NCI-H510A treated with DMSO at 0.1 percent for 48 hours (cell line): ENCODE data around the gene ATP2A2.
A peak's percentile ranks its signal among the peaks of the same experiment; 100 is the strongest.
"Not testable (repeated sequence)": the region's sequence is repeated elsewhere in the genome, so short reads cannot be mapped to it uniquely, and the experiment has no call there.

ENCODE experiments used
- DNase-seq: peaks from one replicate; lab custom pipeline; 2025; lab: John Stamatoyannopoulos, UW

ATP2A2 gene

DNA sequence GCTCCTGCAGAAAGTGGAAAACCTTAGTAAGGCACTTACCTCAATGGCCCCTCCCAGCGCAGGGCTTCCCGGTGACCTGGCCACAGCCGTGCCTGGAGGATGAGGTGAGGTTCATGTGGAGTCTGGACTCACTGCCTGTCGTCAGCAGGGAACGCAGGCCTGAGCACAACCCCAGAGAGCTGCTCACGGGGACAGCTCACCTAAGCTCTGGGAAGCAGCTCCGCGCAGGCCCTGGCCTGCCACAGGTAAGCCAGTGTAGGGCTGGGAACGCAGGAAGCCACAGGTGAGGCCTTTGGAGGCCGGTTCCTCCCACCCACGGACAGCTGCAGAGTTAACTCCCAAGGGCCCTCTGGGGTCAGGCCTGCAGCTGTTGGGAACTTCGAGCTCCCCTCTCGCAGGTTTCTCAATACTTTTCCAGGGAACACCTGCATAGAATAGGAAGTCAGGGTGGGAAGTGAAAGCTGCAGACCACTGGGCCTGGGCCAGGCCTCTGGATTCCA, 89.7 kb downstream of the ATP2A2 start:
- DNase-seq = peak; percentile 24

DNA sequence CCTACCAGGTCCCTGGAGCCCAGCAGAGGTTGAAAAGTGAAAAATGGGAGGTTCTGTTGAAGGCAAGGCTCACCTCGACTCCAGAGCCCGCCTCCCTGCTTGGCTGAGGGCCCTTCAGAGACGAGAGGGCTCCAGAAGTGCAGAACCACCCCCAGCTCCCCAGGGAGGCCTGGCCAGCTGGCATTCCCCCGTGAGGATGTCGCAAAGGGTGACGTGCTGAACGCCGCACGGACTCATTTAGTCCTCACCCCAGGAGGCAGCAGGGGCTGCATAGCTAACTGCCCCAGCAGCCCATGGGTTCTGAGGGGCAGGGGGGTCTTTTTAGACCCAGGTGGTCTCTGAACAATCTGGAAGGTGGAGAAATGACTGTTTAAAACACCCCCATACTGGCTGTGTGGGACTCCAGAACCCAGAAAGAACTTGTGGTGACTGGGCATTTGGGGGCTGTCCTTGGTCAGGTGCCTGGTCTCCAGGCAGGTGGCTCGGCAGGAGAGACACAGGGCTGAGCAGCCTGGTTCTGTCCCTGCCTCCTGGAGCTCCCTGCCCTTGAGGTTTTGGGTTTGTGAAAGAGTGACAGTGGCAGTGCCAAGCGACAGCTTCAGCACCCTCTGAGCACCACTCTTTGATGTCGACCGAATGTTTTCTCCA, 90.5 kb downstream of the ATP2A2 start:
- DNase-seq = peak; percentile 54

DNA sequence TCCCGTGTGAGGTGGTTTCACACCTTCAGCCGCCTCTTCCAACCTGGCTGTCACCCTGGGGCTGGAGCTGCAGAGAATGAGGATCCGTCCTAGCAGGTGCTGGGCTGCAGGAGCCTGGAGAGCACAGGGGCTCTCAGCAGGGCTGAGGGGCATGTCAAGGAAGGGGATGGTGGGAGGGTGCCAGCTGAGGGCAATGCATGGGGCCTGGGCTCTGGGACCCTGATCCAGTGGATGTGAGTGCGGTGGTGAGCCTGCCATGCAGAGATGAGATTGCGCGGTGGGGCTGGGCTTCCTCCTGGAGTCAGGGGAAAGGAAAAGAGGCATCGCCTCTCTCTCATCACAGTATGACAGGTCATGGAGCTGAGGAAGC, 91.0 kb downstream of the ATP2A2 start:
- no peak for DNase-seq

DNA sequence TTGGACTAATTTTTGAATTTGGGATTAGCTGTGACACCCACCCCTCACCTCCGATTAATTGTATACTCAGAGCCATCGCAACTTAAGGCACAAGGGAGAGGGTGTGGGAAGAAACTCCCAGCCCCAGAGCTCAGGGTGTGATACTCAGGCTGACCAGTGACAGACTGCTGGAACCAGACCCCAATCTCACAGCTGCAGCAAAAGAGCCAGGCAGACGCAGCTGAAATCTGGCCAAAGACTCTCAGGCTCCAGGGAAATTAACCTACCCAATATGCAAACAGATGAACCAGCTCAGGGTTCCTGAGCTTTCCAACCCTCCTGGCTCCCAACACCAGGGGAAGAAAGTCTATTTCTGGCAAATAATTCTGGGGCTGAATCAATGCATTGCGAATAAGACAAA, 92.0 kb downstream of the ATP2A2 start:
- DNase-seq = no peak

DNA sequence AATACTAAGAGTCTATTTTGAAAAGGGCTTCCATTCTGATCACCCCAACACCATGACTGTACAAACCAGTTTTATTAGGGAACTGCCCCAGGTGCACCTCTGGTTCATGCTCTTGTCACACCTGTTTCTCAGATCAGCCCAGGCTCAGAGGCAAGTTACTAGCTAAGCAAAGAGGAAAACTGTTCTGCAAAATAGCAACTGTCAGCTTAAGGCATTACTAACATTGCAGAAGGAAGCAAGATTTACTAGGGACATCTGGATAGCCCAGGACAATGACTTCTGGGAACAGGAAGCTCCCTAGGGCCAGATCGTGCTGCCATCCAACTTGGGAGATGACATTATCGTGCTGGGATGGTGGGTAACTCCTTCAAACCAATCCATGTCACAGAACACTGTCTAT, 92.4 kb downstream of the ATP2A2 start:
- no peak for DNase-seq

DNA sequence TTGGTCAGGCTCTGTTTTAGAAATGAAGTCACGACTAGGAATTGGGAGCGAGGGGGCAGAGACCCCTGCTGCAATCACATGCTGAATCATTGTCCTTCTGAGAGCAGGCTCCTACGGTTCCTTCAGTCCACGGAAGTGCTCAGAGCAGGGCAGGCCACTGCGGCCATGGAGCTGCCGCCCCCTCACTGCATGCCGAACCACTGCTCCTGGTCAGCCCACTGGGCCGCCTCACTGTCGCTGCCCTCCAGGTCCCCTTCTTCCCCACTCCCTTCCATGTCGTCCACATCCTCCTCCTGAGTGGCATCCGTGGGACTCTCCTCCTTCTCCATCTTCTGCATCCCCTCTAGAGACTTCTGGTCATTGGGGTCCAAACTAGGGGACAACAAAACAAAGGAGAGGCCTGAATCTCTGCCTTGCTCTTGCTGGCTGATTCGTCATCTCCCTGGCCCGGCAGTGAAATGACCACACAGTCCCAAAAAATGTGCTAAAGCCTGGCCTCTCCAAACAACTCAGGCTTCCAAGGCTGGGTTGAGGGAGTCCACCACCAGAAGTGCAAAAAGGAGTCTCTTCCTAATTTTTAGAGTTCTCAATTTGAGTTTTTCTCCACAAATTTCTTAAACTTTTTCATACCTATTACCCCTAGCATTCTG, 93.0 kb downstream of the ATP2A2 start:
- no peak for DNase-seq

DNA sequence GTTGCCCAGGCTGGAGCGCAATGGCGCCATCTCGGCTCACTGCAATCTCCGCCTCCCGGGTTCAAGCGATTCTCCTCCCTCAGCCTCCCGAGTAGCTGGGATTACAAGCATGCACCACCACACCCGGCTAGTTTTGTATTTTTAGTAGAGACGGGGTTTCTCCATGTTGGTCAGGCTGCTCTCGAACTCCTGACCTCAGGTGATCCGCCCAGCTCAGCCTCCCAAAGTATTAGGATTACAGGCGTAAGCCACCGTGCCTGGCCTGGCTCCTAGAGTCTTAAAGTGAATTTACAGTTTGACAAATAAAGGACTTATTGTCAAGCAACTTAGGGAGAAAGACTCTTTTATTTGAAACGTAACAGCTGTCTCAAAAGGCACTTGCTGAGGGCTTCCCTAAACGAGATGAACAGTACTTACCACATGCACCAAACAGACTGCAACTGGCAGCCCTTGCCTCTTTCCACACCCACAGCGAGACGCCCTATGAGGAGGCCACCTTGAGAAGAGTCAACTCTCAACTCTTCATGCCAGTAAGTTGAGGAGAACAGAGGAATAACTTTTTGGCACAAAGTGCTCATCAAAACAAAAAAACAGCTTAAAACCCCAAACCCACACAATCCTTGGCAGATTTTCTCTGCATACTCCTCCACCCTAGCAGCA, 97.2 kb downstream of the ATP2A2 start:
- DNase-seq = not testable (repeated sequence)

DNA sequence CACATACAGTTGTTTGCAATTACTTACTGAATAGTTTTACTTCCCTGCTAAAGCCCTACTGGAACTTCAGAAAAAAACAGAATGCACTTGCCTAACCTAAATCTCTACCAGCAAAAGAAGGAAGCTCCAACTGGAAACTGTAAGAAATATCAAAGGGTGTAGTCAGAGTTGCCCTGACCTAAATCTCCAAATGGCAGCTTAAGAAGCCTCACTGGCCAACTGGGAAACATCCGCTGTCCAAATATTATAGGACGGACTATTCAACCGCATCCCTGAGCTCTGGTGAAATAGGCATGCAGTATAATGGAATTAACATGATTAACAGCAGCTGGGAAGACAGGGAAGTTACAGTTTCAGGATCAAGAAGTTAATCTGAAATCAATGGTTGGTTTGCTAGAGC, 98.2 kb downstream of the ATP2A2 start:
- no peak for DNase-seq

DNA sequence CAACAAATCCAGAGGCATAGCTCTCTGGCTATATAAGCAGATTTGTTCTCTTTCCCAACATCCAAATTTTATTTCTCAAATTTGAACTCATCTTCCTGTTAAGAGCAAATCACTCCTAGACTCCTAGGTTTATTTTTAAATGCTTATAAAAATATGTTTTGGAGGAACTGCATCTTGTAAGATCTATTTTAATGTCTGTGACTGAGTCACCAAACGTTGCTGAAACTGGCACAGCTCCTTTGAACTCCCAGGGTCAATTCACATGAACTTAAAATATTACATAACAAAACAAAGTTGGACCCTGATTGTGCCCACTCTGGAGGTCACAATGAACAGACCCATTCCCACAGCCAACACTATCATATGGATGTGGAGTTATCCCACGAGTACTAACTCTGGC, 98.6 kb downstream of the ATP2A2 start:
- no peak for DNase-seq

DNA sequence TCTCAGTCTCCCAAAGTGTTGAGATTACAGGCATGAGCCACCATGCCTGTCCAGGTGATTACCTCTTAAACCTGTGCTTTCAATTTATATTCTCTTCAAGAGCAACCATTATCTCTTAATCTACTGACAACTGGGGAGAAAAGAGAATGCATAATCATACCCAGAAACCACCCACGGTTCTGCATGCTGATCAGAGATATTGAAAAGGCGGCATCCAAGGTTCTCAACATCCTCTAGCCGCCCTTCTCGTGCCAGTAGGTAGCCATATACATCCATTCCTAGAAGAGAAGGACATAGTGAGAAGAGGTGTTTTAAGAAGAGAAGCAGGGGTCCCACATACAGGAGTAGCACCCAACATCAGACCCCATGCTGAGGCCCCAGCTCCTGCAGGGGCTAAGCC, 101.6 kb downstream of the ATP2A2 start:
- DNase-seq = no peak
